Parathyroid adenoma (tissue), 2 donors: ENCODE measurements around the gene CCDC12.

ENCODE experiments used
- H2AFZ ChIP-seq: fragments of 300-600 bp; sonication (generic); one replicate; pipeline ENCODE4 v1.7.0; 2017; ENCODE audit warnings: antibody characterized with exemption, mild to moderate bottlenecking
- H3K27ac ChIP-seq: fragments of 300-600 bp; sonication (generic); one replicate; pipeline ENCODE4 v1.7.0; 2017
- H3K27me3 ChIP-seq: fragments of 300-600 bp; sonication (generic); one replicate; pipeline ENCODE4 v1.7.0; 2017; ENCODE audit warnings: low read length; ENCODE audit not compliant: control insufficient read depth, insufficient read depth
- H3K36me3 ChIP-seq: fragments of 300-600 bp; sonication (generic); one replicate; pipeline ENCODE4 v1.7.0; 2017; ENCODE audit warnings: low read length; ENCODE audit not compliant: control insufficient read depth, insufficient read depth
- H3K4me1 ChIP-seq: fragments of 300-600 bp; sonication (generic); one replicate; pipeline ENCODE4 v1.7.0; 2017; ENCODE audit warnings: control low read depth
- H3K4me2 ChIP-seq: fragments of 300-600 bp; sonication (generic); one replicate; pipeline ENCODE4 v1.7.0; 2017; ENCODE audit warnings: low read length
- H3K4me3 ChIP-seq: fragments of 300-600 bp; sonication (generic); one replicate; pipeline ENCODE4 v1.7.0; 2017; ENCODE audit warnings: low read depth, low read length
- H3K79me2 ChIP-seq: fragments of 300-600 bp; sonication (generic); one replicate; pipeline ENCODE4 v1.7.0; 2017; ENCODE audit warnings: control low read depth
- H3K9ac ChIP-seq: fragments of 300-600 bp; sonication (generic); one replicate; pipeline ENCODE4 v1.7.0; 2017; ENCODE audit warnings: mild to moderate bottlenecking
- H3K9me3 ChIP-seq: fragments of 300-600 bp; sonication (generic); one replicate; pipeline ENCODE4 v1.7.0; 2017; ENCODE audit warnings: low read length; ENCODE audit not compliant: control insufficient read depth
- TF ChIP-seq, protein P1 (sequence below): fragments of 300-600 bp; sonication (generic); IDR thresholded peaks from one replicate; pipeline ENCODE4 v1.7.0; 2017; ENCODE audit warnings: antibody characterized with exemption, mild to moderate bottlenecking
- donor health status: primary hyperparathyroidism.

The CCDC12 gene

GRCh38 chr3:46998121-46998851, 21.7 kb upstream of the CCDC12 start:
- no peak overlapping the region for H3K4me3 ChIP-seq
- H3K36me3 ChIP-seq = no peaks in the 10 kb centered on the region
- H3K27ac ChIP-seq = no peak overlapping the region
- peaks cover 3% of the 10 kb centered on the region for H3K79me2 ChIP-seq
- no peak overlapping the region for H2AFZ ChIP-seq
- TF ChIP-seq, protein P1, sequence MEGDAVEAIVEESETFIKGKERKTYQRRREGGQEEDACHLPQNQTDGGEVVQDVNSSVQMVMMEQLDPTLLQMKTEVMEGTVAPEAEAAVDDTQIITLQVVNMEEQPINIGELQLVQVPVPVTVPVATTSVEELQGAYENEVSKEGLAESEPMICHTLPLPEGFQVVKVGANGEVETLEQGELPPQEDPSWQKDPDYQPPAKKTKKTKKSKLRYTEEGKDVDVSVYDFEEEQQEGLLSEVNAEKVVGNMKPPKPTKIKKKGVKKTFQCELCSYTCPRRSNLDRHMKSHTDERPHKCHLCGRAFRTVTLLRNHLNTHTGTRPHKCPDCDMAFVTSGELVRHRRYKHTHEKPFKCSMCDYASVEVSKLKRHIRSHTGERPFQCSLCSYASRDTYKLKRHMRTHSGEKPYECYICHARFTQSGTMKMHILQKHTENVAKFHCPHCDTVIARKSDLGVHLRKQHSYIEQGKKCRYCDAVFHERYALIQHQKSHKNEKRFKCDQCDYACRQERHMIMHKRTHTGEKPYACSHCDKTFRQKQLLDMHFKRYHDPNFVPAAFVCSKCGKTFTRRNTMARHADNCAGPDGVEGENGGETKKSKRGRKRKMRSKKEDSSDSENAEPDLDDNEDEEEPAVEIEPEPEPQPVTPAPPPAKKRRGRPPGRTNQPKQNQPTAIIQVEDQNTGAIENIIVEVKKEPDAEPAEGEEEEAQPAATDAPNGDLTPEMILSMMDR = peak; percentile 66
- no peaks in the 10 kb centered on the region for H3K9me3 ChIP-seq
- H3K4me1 ChIP-seq = peaks cover 5% of the 10 kb centered on the region
- H3K4me2 ChIP-seq = no peak overlapping the region
- H3K27me3 ChIP-seq = no peaks in the 10 kb centered on the region
- H3K9ac ChIP-seq = no peak overlapping the region

GRCh38 chr3:46997453-46998091, 21.0 kb upstream of the CCDC12 start:
- no peaks in the 10 kb centered on the region for H3K27me3 ChIP-seq
- no peak overlapping the region for H3K9ac ChIP-seq
- no peak overlapping the region for H2AFZ ChIP-seq
- H3K4me2 ChIP-seq = no peak overlapping the region
- no peaks in the 10 kb centered on the region for H3K36me3 ChIP-seq
- no peak overlapping the region for H3K4me3 ChIP-seq
- H3K9me3 ChIP-seq = no peaks in the 10 kb centered on the region
- H3K79me2 ChIP-seq = peaks cover 3% of the 10 kb centered on the region
- peaks cover 5% of the 10 kb centered on the region for H3K4me1 ChIP-seq
- TF ChIP-seq, protein P1 = no peak
- no peak overlapping the region for H3K27ac ChIP-seq

DNA sequence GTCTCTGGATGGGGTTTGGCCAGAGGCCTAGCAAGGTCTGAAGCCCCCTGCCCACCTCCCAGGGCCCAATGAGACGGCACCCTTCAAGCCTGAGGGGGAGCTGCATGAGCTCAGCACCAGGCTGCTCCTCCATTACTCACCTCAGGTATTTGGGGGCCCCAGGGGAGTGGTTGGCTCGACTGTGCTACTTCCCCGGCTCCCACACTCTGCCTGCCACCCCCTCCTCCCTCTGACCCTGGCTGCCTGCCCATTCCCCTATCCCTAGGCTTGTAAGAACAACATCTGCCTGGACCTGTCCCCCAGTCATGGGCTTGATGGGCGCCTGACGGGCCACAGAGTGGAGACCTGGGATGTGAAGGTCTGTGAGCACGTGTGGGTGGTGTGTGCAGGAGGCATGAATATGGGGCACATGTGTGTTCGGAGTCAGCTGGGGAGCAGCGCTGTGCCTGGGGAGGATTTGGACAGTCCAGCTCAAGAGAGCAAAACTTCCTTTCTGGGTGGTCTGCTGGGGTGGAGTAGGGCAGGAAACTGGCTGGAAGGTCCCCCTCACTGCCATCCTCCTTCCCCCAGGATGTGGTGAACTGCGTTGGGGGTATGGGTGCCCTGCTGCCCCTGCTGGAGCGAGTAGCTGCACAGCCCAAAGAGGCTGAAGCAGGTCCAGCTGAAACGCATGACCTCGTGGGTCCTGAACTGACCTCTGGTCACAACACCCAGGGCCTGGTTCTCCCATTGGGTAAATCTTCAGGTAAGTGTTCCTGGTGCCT, 20.3 kb upstream of the CCDC12 start:
- no peak overlapping the region for H3K9ac ChIP-seq
- TF ChIP-seq, protein P1 = no peak

DNA sequence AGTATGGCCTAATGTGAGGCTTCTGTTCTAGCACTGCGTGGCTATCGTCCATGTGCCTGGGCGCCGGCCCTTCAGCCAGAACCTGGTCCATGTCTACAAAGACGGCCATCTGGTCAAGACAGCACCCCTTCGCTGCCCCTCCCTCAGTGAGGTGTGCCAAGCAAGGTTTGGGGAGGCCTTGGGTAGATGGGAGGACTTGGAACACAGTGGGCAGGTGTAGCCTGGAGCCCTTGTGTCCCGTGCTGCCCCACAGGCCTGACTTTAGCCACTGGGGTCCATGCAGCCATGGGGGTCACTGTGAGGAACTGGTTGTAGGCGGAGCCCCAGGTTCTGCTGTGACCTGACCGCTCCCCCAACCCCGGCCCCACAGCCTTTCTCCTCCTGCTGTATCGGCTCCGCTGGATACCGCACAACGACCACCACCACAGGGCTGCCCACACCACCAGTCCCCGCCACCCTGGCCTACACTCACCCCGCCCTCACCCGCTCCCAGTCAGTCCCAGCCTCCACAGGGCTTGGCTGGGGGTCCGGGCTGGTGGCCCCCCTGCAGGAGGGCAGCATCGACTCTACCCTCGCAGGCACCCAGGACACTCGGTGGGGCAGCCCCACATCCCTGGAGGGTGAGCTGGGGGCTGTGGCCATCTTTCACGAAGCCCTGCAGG, 19.5 kb upstream of the CCDC12 start:
- Histone ChIP-seq H3K9me3 (no peaks in the 10 kb centered on the region), H3K27ac (no peak overlapping the region), H3K79me2 (peaks cover 3% of the 10 kb centered on the region), H3K27me3 (no peaks in the 10 kb centered on the region), H3K4me2 (no peak overlapping the region), H2AFZ (no peak overlapping the region), H3K36me3 (no peaks in the 10 kb centered on the region), H3K4me1 (peaks cover 5% of the 10 kb centered on the region), H3K4me3 (no peak overlapping the region), H3K9ac (no peak overlapping the region)
- TF ChIP-seq, protein P1 = no peak

More for the DNA sequence above, 20.3 kb upstream of the CCDC12 start:
- no peak overlapping the region for H2AFZ ChIP-seq
- no peak overlapping the region for H3K4me2 ChIP-seq
- H3K4me3 ChIP-seq = no peak overlapping the region
- H3K4me1 ChIP-seq = peaks cover 5% of the 10 kb centered on the region
- H3K36me3 ChIP-seq = no peaks in the 10 kb centered on the region
- no peak overlapping the region for H3K27ac ChIP-seq
- H3K27me3 ChIP-seq = no peaks in the 10 kb centered on the region
- H3K9me3 ChIP-seq = no peaks in the 10 kb centered on the region
- H3K79me2 ChIP-seq = peaks cover 3% of the 10 kb centered on the region
